ENCODE measurements around the gene ANXA1. TPM values are rescaled to one million over a fixed set of nuclear protein-coding genes. Genes with fewer than 3 reads are reported as not detected.
A peak's percentile ranks its signal among the peaks of the same experiment; 100 is the strongest.

Gene ANXA1
- total RNA-seq, 1 donor from 2014 or later, result 4,910 TPM

- ATAC-seq, result no peak
Observed at GRCh38 chr9:73170185-73170957, 18.7 kb downstream of the ANXA1 start.

- peak; percentile 1 for ATAC-seq
Observed at GRCh38 chr9:73172901-73173215, 21.2 kb downstream of the ANXA1 start.

- peak; percentile 0 for ATAC-seq
Observed at GRCh38 chr9:73173557-73174329, 22.1 kb downstream of the ANXA1 start.

- ATAC-seq, result peak; percentile 6
Observed at GRCh38 chr9:73174330-73174980, 22.8 kb downstream of the ANXA1 start.

- ATAC-seq, result peak; percentile 39
Observed at GRCh38 chr9:73176450-73176875, 24.8 kb downstream of the ANXA1 start.

GRCh38 chr9:73178044-73178443 lies 26.4 kb downstream of the ANXA1 start:
- ATAC-seq, result no peak

GRCh38 chr9:73179589-73179988 lies 27.9 kb downstream of the ANXA1 start:
- peak; percentile 54 for ATAC-seq

- no peak for ATAC-seq
Observed at GRCh38 chr9:73180403-73180802, 28.7 kb downstream of the ANXA1 start.

GRCh38 chr9:73182928-73183327 lies 31.3 kb downstream of the ANXA1 start:
- ATAC-seq, result no peak

- ATAC-seq, result no peak
Observed at GRCh38 chr9:73183428-73183827, 31.8 kb downstream of the ANXA1 start.

GRCh38 chr9:73183917-73184861 lies 32.5 kb downstream of the ANXA1 start:
- no peak for ATAC-seq

- peak; percentile 48 for ATAC-seq
Observed at GRCh38 chr9:73191109-73191508, 39.4 kb downstream of the ANXA1 start.

GRCh38 chr9:73194284-73194683 lies 42.6 kb downstream of the ANXA1 start:
- ATAC-seq, result no peak

GRCh38 chr9:73199448-73199847 lies 47.8 kb downstream of the ANXA1 start:
- no peak for ATAC-seq

GRCh38 chr9:73199886-73200285 lies 48.2 kb downstream of the ANXA1 start:
- peak; percentile 68 for ATAC-seq

- ATAC-seq, result peak; percentile 42
Observed at GRCh38 chr9:73200694-73201452, 49.2 kb downstream of the ANXA1 start.

GRCh38 chr9:73202980-73203379 lies 51.3 kb downstream of the ANXA1 start:
- ATAC-seq, result no peak

GRCh38 chr9:73204936-73205335 lies 53.3 kb downstream of the ANXA1 start:
- no peak for ATAC-seq

GRCh38 chr9:73206851-73207250 lies 55.2 kb downstream of the ANXA1 start:
- ATAC-seq, result no peak

GRCh38 chr9:73210886-73211666 lies 59.4 kb downstream of the ANXA1 start:
- ATAC-seq, result no peak

GRCh38 chr9:73213300-73213699 lies 61.6 kb downstream of the ANXA1 start:
- ATAC-seq, result no peak

All from esophagus mucosa (tissue), 1 donor.